Neural crest cell (in vitro differentiated cells): ENCODE measurements around the gene PCDH9. TPM values are rescaled to one million over a fixed set of nuclear protein-coding genes. Genes with fewer than 3 reads are reported as not detected.
A peak's percentile ranks its signal among the peaks of the same experiment; 100 is the strongest.

Source experiments
- DNase-seq: peaks from one replicate; pipeline ENCODE4 v3.0.0; 2021; ENCODE audit warnings: low read depth, mixed read lengths, low spot score
- H3K27ac Mint-ChIP-seq: one replicate; pipeline ENCODE4 v1.8.0; 2021; ENCODE audit warnings: mild to moderate bottlenecking, mixed read lengths; ENCODE audit not compliant: unreplicated experiment
- H3K27me3 Mint-ChIP-seq: 2 replicates; pipeline ENCODE4 v1.8.0; 2021; ENCODE audit warnings: low read depth, mild to moderate bottlenecking, mixed read lengths
- H3K36me3 Mint-ChIP-seq: 2 replicates; pipeline ENCODE4 v1.8.0; 2021; ENCODE audit warnings: low read depth, mild to moderate bottlenecking, mixed read lengths
- H3K4me1 Mint-ChIP-seq: 2 replicates; pipeline ENCODE4 v1.8.0; 2021; ENCODE audit warnings: mixed read lengths
- H3K4me3 Mint-ChIP-seq: one replicate; pipeline ENCODE4 v1.8.0; 2021; ENCODE audit warnings: mild to moderate bottlenecking, mixed read lengths
- H3K9me3 Mint-ChIP-seq: 2 replicates; pipeline ENCODE4 v1.8.0; 2021; ENCODE audit warnings: mixed read lengths
- total RNA-seq: library from RNA; stranded (reverse); gene quantifications from 2 replicates; pipeline ENCODE4 v1.2.1, GENCODE V29; 2021
- TF ChIP-seq, protein P1 (sequence below): fragments of 200-600 bp; sonication (generic); conservative IDR thresholded peaks from 2 replicates; pipeline ENCODE4 v1.5.0; 2021; ENCODE audit warnings: antibody characterized with exemption, mild to moderate bottlenecking

The PCDH9 gene
- total RNA-seq, 1 donor from 2014 or later = 6.3 TPM

DNA sequence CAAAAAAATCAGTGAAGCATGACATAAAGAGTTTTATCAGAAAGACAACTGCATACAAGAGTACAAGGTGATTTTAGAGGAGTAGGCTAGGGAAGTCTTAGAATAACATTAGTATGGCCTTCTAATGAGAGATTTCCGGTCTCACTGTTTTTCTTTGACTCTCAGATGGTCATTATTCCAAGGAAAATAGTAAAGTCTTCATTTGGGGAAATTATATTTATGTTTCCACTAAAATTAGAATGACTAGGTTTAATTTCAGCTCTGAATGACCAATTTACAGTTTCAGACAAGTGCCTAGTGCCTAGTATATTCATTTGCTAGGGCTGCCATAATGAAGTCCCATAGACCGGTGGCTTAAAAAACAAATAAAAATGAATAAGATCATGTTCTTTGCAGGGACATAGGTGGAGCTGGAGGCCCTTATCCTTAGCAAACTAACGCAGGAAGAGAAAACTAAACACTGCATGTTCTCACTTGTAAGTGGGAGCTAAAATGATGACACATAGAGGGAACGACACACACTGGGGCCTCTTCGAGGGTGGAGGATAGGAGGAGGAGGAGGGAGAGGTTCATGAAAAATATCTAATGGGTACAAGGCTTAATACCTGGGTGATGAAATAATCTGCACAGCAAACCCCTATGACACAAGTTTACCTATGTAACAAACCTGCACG is 303.1 kb downstream of the PCDH9 start:
- Mint-ChIP-seq H3K27ac (no peak overlapping the region), H3K4me3 (no peak overlapping the region), H3K36me3 (no peaks in the 10 kb centered on the region), H3K9me3 (no peaks in the 10 kb centered on the region), H3K4me1 (peaks cover 9% of the 10 kb centered on the region), H3K27me3 (no peaks in the 10 kb centered on the region)
- TF ChIP-seq, protein P1, sequence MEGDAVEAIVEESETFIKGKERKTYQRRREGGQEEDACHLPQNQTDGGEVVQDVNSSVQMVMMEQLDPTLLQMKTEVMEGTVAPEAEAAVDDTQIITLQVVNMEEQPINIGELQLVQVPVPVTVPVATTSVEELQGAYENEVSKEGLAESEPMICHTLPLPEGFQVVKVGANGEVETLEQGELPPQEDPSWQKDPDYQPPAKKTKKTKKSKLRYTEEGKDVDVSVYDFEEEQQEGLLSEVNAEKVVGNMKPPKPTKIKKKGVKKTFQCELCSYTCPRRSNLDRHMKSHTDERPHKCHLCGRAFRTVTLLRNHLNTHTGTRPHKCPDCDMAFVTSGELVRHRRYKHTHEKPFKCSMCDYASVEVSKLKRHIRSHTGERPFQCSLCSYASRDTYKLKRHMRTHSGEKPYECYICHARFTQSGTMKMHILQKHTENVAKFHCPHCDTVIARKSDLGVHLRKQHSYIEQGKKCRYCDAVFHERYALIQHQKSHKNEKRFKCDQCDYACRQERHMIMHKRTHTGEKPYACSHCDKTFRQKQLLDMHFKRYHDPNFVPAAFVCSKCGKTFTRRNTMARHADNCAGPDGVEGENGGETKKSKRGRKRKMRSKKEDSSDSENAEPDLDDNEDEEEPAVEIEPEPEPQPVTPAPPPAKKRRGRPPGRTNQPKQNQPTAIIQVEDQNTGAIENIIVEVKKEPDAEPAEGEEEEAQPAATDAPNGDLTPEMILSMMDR = no peak
- no peak for DNase-seq

DNA sequence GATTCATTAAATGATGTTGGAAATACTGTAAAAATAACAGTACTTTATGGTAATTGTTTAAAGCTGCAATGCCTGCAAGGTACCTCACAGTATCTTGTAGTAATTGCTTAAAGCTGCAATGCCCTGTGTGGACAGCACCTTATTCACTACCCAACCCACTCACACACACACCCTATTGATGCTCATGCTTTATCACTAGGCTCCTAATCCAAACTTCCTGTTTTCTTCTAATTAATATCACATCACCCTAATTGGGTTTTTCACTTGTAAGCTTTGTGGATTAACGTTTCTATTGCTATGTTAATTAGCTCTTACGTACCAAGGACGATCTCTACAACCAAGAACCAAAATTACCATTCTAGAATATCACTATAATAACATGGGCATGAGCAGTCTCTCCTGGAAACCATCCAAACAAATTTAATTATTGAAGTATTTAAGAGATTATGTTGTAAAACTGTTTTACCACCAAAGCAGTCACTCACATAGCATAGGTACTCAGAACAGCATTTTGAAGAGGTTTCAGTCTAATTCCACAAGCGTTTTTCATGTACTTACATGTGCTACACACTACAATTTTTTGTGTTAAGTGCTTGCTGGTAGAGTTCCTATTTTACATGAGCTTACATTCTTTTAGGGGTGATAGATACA is 303.8 kb downstream of the PCDH9 start:
- no peak for DNase-seq
- Mint-ChIP-seq H3K9me3 (no peaks in the 10 kb centered on the region), H3K4me1 (peaks cover 15% of the 10 kb centered on the region), H3K4me3 (no peak overlapping the region), H3K27me3 (no peaks in the 10 kb centered on the region), H3K36me3 (no peaks in the 10 kb centered on the region), H3K27ac (no peak overlapping the region)
- TF ChIP-seq, protein P1 = no peak

DNA sequence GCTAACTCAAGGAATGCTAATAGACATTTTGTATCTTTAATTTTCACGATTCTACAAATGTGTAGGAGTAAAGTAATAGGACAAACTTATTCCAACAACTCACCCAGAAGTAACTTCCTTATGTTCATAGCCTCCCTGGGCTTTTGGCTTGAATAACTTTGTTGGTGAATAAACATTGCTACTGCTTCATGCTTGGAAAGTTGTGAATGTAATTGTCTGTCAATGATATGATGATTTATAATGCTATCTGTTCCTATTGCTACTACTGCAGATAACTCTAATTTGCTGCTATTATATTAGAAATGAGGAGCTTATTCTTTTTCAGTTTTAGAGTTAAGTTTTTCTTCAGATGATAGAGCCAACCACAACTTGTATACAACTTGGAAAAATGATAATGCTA is 307.7 kb downstream of the PCDH9 start:
- TF ChIP-seq, protein P1 = no peak
- Mint-ChIP-seq H3K4me1 (peaks cover 25% of the 10 kb centered on the region), H3K36me3 (peaks cover 3% of the 10 kb centered on the region), H3K9me3 (peaks cover 6% of the 10 kb centered on the region), H3K4me3 (no peak overlapping the region), H3K27ac (no peak overlapping the region), H3K27me3 (no peaks in the 10 kb centered on the region)
- DNase-seq = no peak

DNA sequence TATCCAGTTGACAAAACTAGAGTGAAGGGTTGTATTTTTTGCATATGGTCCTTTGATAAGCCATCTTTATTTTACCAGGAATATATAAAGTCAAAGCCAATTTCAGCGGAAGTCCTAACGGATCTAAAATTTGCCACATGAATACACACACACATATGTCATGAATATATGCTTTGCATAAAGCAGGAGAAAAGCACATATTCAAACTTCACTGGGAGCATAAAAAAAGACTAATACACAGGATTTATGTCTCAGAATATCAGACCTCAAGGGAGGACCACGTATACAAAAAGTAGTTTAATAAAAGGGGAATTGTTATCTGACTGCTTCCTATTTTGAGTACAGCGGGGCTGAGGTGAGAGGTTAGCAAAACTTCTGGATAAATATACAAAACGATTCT is 308.7 kb downstream of the PCDH9 start:
- peaks cover 25% of the 10 kb centered on the region for H3K4me1 Mint-ChIP-seq
- H3K27me3 Mint-ChIP-seq = no peaks in the 10 kb centered on the region
- peaks cover 3% of the 10 kb centered on the region for H3K36me3 Mint-ChIP-seq
- peaks cover 6% of the 10 kb centered on the region for H3K9me3 Mint-ChIP-seq
- TF ChIP-seq, protein P1 = no peak
- H3K27ac Mint-ChIP-seq = no peak overlapping the region
- no peak for DNase-seq
- H3K4me3 Mint-ChIP-seq = peak overlapping the region; percentile 5

GRCh38 chr13:66915596-66916185 is 314.4 kb downstream of the PCDH9 start:
- H3K36me3 Mint-ChIP-seq = peaks cover 3% of the 10 kb centered on the region
- no peak overlapping the region for H3K4me3 Mint-ChIP-seq
- H3K27me3 Mint-ChIP-seq = no peaks in the 10 kb centered on the region
- TF ChIP-seq, protein P1 = no peak
- no peak overlapping the region for H3K27ac Mint-ChIP-seq
- peaks cover 6% of the 10 kb centered on the region for H3K9me3 Mint-ChIP-seq
- no peak for DNase-seq
- peaks cover 28% of the 10 kb centered on the region for H3K4me1 Mint-ChIP-seq
